Progenitor cell of endocrine pancreas (in vitro differentiated cells): ENCODE results near the gene PARN. TPM values are rescaled to one million over a fixed set of nuclear protein-coding genes. Genes with fewer than 3 reads are reported as not detected.

Experiments
- DNase-seq: peaks from one replicate; pipeline ENCODE4 v3.0.0; 2021; ENCODE audit warnings: low spot score; ENCODE audit not compliant: unreplicated experiment
- H3K27ac Mint-ChIP-seq: 2 replicates; pipeline ENCODE4 v1.8.0; 2021; ENCODE audit warnings: mild to moderate bottlenecking, moderate library complexity, mixed read lengths
- H3K27me3 Mint-ChIP-seq: 2 replicates; pipeline ENCODE4 v1.8.0; 2021; ENCODE audit warnings: mixed read lengths
- H3K36me3 Mint-ChIP-seq: 2 replicates; pipeline ENCODE4 v1.8.0; 2022; ENCODE audit warnings: mixed read lengths; ENCODE audit not compliant: insufficient read depth
- H3K4me1 Mint-ChIP-seq: 2 replicates; pipeline ENCODE4 v1.8.0; 2021; ENCODE audit warnings: low read depth, mixed read lengths
- H3K4me3 Mint-ChIP-seq: 2 replicates; pipeline ENCODE4 v1.8.0; 2021; ENCODE audit warnings: low read depth, mild to moderate bottlenecking, moderate library complexity, mixed read lengths
- H3K9me3 Mint-ChIP-seq: 2 replicates; pipeline ENCODE4 v1.8.0; 2021; ENCODE audit warnings: low read depth, mixed read lengths
- CTCF ChIP-seq: fragments of 200-600 bp; sonication (generic); IDR thresholded peaks from one replicate; pipeline ENCODE4 v1.5.0; 2021; ENCODE audit warnings: antibody characterized with exemption, mild to moderate bottlenecking; ENCODE audit not compliant: unreplicated experiment
- total RNA-seq: library from RNA; stranded (reverse); gene quantifications from 2 replicates; pipeline ENCODE4 v1.2.1, GENCODE V29; 2021

The PARN gene
- total RNA-seq, 1 donor from 2014 or later = 31.4 TPM

GRCh38 chr16:14392960-14393359, 237.1 kb downstream of the PARN start:
- Mint-ChIP-seq H3K4me3 (no peak overlapping the region), H3K4me1 (no peaks in the 10 kb centered on the region), H3K9me3 (no peaks in the 10 kb centered on the region), H3K27me3 (no peaks in the 10 kb centered on the region), H3K36me3 (no peaks in the 10 kb centered on the region), H3K27ac (no peak overlapping the region)
- TF ChIP-seq CTCF = no peak
- DNase-seq = no peak

- H3K4me3 Mint-ChIP-seq = no peak overlapping the region
- TF ChIP-seq CTCF = no peak
- no peaks in the 10 kb centered on the region for H3K9me3 Mint-ChIP-seq
- H3K27ac Mint-ChIP-seq = no peak overlapping the region
- no peaks in the 10 kb centered on the region for H3K27me3 Mint-ChIP-seq
- H3K36me3 Mint-ChIP-seq = no peaks in the 10 kb centered on the region
- H3K4me1 Mint-ChIP-seq = no peaks in the 10 kb centered on the region
- DNase-seq = no peak
Observed at GRCh38 chr16:14389359-14389758, 240.7 kb downstream of the PARN start.

GRCh38 chr16:14388243-14388642, 241.8 kb downstream of the PARN start:
- no peak overlapping the region for H3K27ac Mint-ChIP-seq
- no peaks in the 10 kb centered on the region for H3K27me3 Mint-ChIP-seq
- no peak for TF ChIP-seq CTCF
- H3K9me3 Mint-ChIP-seq = peaks cover 3% of the 10 kb centered on the region
- H3K4me3 Mint-ChIP-seq = no peak overlapping the region
- DNase-seq = no peak
- no peaks in the 10 kb centered on the region for H3K36me3 Mint-ChIP-seq
- no peaks in the 10 kb centered on the region for H3K4me1 Mint-ChIP-seq

GRCh38 chr16:14386115-14386514, 243.9 kb downstream of the PARN start:
- no peak for DNase-seq
- H3K36me3 Mint-ChIP-seq = no peaks in the 10 kb centered on the region
- H3K27me3 Mint-ChIP-seq = no peaks in the 10 kb centered on the region
- H3K27ac Mint-ChIP-seq = no peak overlapping the region
- TF ChIP-seq CTCF = no peak
- no peaks in the 10 kb centered on the region for H3K4me1 Mint-ChIP-seq
- peaks cover 3% of the 10 kb centered on the region for H3K9me3 Mint-ChIP-seq
- no peak overlapping the region for H3K4me3 Mint-ChIP-seq

Other genes starting within 250 kb of the PARN start
- gene BFAR, start 2.7 kb upstream of the PARN start, total RNA-seq = 75.0 and 76.1 TPM in 2 replicates
- gene PLA2G10, start 64.0 kb upstream of the PARN start, total RNA-seq = 1.4 and 2.2 TPM in 2 replicates
- 0.95 and 1.3 TPM in 2 replicates for gene NPIPA3, start 73.2 kb upstream of the PARN start, total RNA-seq
- 17.1 and 18.5 TPM in 2 replicates for gene NPIPA2, start 112.3 kb upstream of the PARN start, total RNA-seq
- 111 and 122 TPM in 2 replicates for gene NOMO1, start 203.5 kb upstream of the PARN start, total RNA-seq